ENCODE data around the gene ZNF740. TPM values are rescaled to one million over a fixed set of nuclear protein-coding genes. Genes with fewer than 3 reads are reported as not detected.

ZNF740 gene
- polyA plus RNA-seq, 1 of the 3 experiments (the other 2 are of a cell fraction): 14.6 TPM

- no peaks in the 10 kb centered on the region for H3K4me1 ChIP-seq (ENCODE audit: control insufficient read depth in 1 of 2, insufficient read depth in 2 of 2, low read depth in 1 of 2, low read length in 1 of 2)
- WGBS (ENCODE audit: low lambda C conversion rate): 55% methylated on average over 2 of the region's 2 CpGs
- CTCF ChIA-PET: interaction anchor here (1.4 to 3.0 kb wide), 3 partner anchors 27 to 66 kb away, joined by 4 to 11 read pairs (median 6); no protein-coding TSS in a partner anchor
- no peaks in the 10 kb centered on the region for H3F3A ChIP-seq (replicated peaks; ENCODE audit: insufficient read depth)
- TF ChIP-seq CTCF (IDR thresholded peaks at IDR 0.05) (no peak), RCOR1 (IDR thresholded peaks at IDR 0.05; ENCODE audit: low read length) (no peak), FOSL2 (IDR thresholded peaks at IDR 0.05; ENCODE audit: borderline replicate concordance, low read depth) (no peak), ELF1 (IDR thresholded peaks at IDR 0.05) (no peak), ZBTB33 (IDR thresholded peaks at IDR 0.05; ENCODE audit: borderline replicate concordance, low read depth) (no peak), TAF1 (IDR thresholded peaks at IDR 0.05; ENCODE audit: borderline replicate concordance, low read depth, low read length) (no peak), EZH2phosphoT487 (IDR thresholded peaks at IDR 0.05; ENCODE audit: borderline replicate concordance, low read depth) (no peak), NRF1 (IDR thresholded peaks at IDR 0.05; ENCODE audit: low read depth, low read length) (no peak), CHD2 (IDR thresholded peaks at IDR 0.05; ENCODE audit: low read length, partially characterized antibody) (no peak), EP300 (IDR thresholded peaks at IDR 0.05; ENCODE audit: borderline replicate concordance in 1 of 2, low read depth in 1 of 2, low read length in 1 of 2) (no peak), RAD21 (IDR thresholded peaks at IDR 0.05; ENCODE audit: low read length) (no peak), TCF12 (IDR thresholded peaks at IDR 0.05) (no peak), GABPA (IDR thresholded peaks at IDR 0.05; ENCODE audit: low read depth) (no peak), FOXJ3 (CRISPR knock-in tag; IDR thresholded peaks at IDR 0.05) (no peak), MEF2A (IDR thresholded peaks at IDR 0.05; ENCODE audit: borderline replicate concordance, low read depth) (no peak), SIN3A (IDR thresholded peaks at IDR 0.05; ENCODE audit: borderline replicate concordance, low read depth, low read length) (no peak)
- DNase-seq: no peak
- no peaks in the 10 kb centered on the region for H3K79me2 ChIP-seq (ENCODE audit: insufficient read depth)
- POLR2A ChIA-PET: no interaction called here
- no peaks in the 10 kb centered on the region for H3K9me2 ChIP-seq
- no peak overlapping the region for H3K4me3 ChIP-seq (ENCODE audit: low read depth in 2 of 2, low read length in 1 of 2)
- no peaks in the 10 kb centered on the region for H3K27me3 ChIP-seq (ENCODE audit: insufficient read depth)
- no peaks in the 10 kb centered on the region for H3K36me3 ChIP-seq (replicated peaks in 1 of 2; ENCODE audit: control insufficient read depth in 1 of 2, insufficient read depth in 2 of 2, low read length in 1 of 2)
- no peak overlapping the region for H3K9ac ChIP-seq
- no peak overlapping the region for H3K27ac ChIP-seq (ENCODE audit: low read depth in 2 of 2, low read length in 1 of 2)
- H2AFZ ChIP-seq (ENCODE audit: low read depth): no peak overlapping the region
- H3K4me2 ChIP-seq: no peak overlapping the region
- no peaks in the 10 kb centered on the region for H4K20me1 ChIP-seq (ENCODE audit: insufficient read depth)
- no peaks in the 10 kb centered on the region; the same call in 1 of the 2 replicates for H3K9me3 ChIP-seq
Measured at GRCh38 chr12:53131844-53132243, 48.7 kb upstream of the ZNF740 start.
